Measurements from ENCODE around the gene TUFT1.
"Not testable (repeated sequence)": the region's sequence is repeated elsewhere in the genome, so short reads cannot be mapped to it uniquely, and the experiment has no call there.

The TUFT1 gene

GRCh38 chr1:151618996-151619395 is 78.9 kb downstream of the TUFT1 start:
- DNase-seq, result not testable (repeated sequence)

GRCh38 chr1:151619489-151620093 is 79.5 kb downstream of the TUFT1 start:
- DNase-seq, result peak; percentile 52

- DNase-seq, result no peak
Observed at GRCh38 chr1:151620286-151620685, 80.2 kb downstream of the TUFT1 start.

- no peak for DNase-seq
Observed at GRCh38 chr1:151621351-151621750, 81.2 kb downstream of the TUFT1 start.

- no peak for DNase-seq
Observed at GRCh38 chr1:151624783-151625182, 84.7 kb downstream of the TUFT1 start.

- DNase-seq, result no peak
Observed at GRCh38 chr1:151626740-151627334, 86.7 kb downstream of the TUFT1 start.

GRCh38 chr1:151629278-151629677 is 89.2 kb downstream of the TUFT1 start:
- DNase-seq, result no peak

Data from fibroblast of skin of right quadriceps (primary cell).